Umbilical cord (tissue), 2 donors: ENCODE measurements around the gene SPCS3. TPM values are rescaled to one million over a fixed set of nuclear protein-coding genes. Genes with fewer than 3 reads are reported as not detected.
"Not testable (repeated sequence)": the region's sequence is repeated elsewhere in the genome, so short reads cannot be mapped to it uniquely, and the experiment has no call there.

Experiments used
- DNase-seq: peaks from one replicate; pipeline ENCODE4 v3.0.0-alpha.2; 2015; ENCODE audit warnings: low spot score
- total RNA-seq: library from RNA; depleted of rRNA; stranded (reverse); fragments of >200 nt; gene quantifications from one replicate; pipeline ENCODE4 v1.2.3, GENCODE V29; 2014; ENCODE audit warnings: low replicate concordance; ENCODE audit not compliant: insufficient read depth

The SPCS3 gene
- 123 TPM for total RNA-seq

- peak; percentile 98 for DNase-seq
These were observed at the start of gene SPCS3 for GRCh38 chr4:176319704-176320339. Gene SPCS3 (plus strand): TSS chr4:176319966. CDS start chr4:176320077, 111 bp downstream.

DNA sequence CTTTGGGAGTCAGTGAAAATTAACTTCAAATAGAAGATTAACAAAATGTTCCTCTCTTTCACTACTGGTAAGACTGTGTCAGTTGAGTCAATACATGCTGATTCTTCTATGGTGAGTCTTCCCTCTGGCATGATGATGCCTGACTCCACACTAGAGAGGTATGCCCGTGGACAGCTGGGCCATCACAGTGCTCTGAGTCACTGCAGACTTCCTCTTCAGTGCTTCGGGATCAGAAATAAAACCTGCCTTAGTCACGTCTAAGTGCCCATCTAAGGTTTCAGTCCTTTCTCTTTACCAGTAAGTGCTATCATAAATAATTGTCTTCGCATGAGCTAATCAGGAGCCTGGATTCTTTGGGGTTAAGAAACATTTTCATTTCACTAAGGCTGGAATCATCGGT lies 49.1 kb upstream of the SPCS3 start:
- DNase-seq, result peak; percentile 81

DNA sequence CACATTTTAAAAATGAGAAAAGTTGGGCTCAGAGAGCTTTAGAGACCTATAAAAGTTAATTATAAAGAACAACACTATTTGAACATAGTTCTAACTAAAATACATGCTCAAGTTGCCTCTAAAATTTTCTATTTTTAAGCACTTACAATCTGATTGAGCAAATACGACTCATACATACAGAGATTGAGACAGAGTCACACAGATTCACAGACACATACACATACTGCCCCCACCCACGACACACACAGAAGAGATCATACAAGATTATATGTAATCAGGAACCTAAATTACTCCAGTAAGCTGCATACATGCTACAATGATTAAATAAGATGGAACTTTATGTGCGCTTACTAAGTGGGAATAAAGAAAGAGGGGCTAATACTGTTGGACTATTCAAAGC lies 48.0 kb upstream of the SPCS3 start:
- DNase-seq, result no peak

- DNase-seq, result no peak
These were observed 47.0 kb upstream of the SPCS3 start for GRCh38 chr4:176272799-176273198.

DNA sequence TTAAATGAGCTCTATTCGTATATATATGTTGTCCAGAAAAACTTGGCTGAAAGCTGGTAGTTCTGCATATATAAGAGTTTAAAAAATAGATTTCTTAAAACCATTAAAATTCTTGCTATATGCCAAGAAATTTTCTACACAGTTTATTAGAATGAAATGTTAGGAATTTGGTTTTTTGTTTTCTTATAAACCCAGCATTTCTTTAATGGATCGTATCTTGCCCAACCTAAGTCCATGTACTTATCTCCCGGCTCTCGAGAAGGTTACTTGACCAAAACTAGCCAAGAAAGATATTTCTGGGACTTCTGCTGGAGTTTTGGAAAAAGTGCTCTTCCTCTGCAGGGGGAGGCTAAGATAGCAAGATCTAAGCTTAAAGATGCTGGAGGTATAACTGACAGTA lies 46.0 kb upstream of the SPCS3 start:
- no peak for DNase-seq

- no peak for DNase-seq
These were observed 45.3 kb upstream of the SPCS3 start for GRCh38 chr4:176274441-176274840.

DNA sequence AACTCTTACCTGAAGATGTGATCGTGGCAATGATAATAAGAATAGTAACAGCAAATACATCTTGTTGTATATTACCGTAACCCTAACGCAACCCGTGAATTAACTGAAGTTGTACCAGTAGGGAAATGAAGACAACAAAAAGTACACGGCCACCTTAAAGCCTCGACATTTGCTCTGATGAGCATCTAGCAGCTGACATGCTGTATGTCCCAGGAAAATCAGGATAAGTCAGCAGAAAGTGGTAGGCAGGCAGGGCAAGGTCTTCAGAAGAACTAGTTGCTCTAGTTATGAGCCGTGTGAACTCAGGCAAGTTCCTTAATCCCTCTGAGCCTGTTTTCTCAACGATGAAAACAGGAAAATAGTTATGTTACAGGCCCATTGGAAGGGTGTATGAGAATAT lies 43.1 kb upstream of the SPCS3 start:
- no peak for DNase-seq

DNA sequence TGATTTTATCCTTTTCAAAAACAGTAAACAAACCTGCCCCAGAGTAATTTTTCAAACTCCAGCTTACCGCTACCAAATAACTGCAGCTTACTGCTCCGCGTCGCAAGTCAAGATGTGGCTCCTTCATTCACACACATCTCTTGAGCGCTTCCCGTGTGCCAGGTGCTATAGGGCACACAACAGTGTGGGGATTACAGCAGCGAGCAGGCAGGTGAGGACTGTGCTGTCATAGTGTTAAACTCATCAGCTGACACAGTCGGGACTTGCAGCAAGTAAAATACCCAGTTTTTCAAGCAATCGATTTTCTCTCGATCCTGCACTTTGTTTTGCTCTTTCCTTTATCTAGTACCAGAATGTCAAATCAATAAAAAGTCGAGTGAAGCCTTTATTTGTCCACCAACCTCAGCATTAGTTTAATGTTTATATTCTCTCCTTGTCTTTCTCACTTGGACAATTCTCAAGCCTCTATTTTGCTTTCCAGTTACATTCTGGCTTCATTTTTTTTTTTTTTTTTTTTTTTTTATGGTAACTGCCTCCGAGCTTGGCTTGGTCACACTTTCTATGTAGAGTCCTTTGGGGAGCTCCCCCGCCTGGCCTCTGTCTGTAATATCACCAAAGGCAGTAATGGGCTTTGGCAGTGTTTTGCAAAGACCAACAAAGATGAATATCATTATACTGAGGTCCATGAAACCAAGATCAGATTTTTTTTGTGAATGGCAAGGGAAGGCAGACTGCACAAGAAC lies 42.4 kb upstream of the SPCS3 start:
- DNase-seq, result peak; percentile 64

DNA sequence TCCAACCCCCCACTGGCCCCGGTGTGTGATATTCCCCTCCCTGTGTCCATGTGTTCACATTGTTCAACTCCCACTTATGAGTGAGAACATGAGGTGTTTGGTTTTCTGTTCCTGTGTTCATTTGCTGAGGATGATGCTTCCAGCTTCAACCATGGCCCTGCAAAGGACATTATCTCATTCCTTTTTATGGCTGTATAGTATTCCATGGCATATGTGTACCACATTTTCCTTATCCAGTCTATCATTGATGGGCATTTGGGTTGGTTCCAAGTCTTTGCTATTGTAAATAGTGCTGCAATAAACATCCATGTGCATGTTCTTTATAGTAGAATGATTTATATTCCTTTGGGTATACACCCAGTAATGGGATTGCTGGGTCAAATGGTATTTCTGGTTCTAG lies 40.2 kb upstream of the SPCS3 start:
- DNase-seq, result not testable (repeated sequence)

- no peak for DNase-seq
These were observed 33.0 kb upstream of the SPCS3 start for GRCh38 chr4:176286728-176287127.

- no peak for DNase-seq
These were observed 32.2 kb upstream of the SPCS3 start for GRCh38 chr4:176287546-176287945.

DNA sequence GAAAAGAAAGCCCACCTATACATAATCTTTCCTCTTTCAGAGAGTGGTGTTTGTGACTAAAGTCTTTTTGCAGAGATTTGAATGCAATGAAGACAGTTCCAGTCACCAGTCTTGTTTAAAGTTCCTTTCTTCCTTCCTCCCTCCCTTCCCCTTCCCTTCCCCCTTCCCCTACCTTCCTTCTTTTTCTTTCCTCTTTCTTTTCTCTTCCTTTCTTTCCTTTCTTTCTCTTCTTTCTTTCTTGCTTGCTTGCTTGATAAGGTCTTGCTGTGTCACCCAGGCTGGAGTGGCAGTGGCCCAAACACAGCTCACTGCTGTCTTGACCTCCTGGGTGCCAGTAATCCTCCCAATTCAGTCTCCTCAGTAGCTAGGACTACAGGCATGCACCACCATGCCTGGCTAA lies 31.7 kb upstream of the SPCS3 start:
- no peak for DNase-seq

DNA sequence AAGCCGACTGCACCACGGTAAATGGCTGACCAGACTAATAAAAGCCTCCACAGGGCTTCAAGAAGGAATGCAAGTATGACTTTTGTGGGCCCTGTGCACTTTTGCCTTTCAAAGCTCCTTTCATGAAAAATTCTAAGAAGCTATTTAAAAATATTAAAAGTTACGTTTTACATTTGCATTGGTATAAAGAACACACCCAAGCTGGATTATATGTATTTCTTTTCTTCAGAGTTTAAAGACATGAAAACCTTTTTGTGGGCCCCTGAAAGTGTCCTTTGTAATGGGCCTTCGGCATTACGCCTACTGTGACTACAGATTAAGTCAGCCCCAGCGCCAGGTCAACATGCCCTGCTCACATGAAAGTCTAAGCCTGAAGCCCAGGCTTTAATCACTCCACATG lies 30.2 kb upstream of the SPCS3 start:
- DNase-seq, result no peak

- DNase-seq, result no peak
These were observed 29.2 kb upstream of the SPCS3 start for GRCh38 chr4:176290520-176290919.

GRCh38 chr4:176291748-176292147 lies 28.0 kb upstream of the SPCS3 start:
- no peak for DNase-seq

- DNase-seq, result no peak
These were observed 26.8 kb upstream of the SPCS3 start for GRCh38 chr4:176292920-176293319.

DNA sequence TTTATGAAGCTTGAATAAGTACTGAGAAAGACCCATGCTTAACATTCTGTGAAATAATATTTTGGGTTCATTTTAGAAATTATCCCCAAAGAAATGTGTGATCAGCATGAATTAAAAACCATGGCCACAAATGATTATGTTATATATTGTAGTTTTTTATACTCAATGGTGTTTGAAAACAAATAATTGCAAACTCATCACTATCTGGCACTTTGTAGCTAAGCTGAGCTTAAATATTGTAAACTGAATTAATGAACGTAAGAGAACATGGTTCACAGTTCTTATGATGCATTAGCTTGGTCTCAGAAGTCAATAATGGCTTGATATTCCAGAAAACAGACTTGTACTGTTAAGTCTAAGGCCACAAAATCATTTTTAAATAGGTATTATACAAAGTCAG lies 26.1 kb upstream of the SPCS3 start:
- no peak for DNase-seq

DNA sequence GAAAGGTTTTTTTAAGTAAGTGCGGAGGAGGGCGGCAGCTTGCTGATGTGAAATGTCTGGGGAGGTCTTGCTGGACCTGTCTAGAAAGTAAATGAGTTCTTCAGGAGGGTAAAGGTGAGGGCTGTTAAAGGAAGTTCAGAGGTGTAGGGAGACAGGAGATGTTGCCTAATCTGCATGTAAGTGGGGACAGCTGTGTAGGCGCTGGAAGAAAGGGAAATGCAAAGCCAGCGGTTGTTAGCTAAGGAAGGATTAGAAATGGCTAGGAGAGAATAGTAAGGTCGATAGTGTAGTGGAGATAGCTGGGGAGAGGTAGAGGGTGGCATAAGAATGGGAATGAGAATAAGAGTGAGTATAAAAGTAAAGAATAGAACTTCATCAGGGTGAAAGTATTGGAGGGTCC lies 23.9 kb upstream of the SPCS3 start:
- DNase-seq, result not testable (repeated sequence)

- no peak for DNase-seq
These were observed 21.1 kb upstream of the SPCS3 start for GRCh38 chr4:176298664-176299063.

- DNase-seq, result no peak
These were observed 19.7 kb upstream of the SPCS3 start for GRCh38 chr4:176300036-176300435.

DNA sequence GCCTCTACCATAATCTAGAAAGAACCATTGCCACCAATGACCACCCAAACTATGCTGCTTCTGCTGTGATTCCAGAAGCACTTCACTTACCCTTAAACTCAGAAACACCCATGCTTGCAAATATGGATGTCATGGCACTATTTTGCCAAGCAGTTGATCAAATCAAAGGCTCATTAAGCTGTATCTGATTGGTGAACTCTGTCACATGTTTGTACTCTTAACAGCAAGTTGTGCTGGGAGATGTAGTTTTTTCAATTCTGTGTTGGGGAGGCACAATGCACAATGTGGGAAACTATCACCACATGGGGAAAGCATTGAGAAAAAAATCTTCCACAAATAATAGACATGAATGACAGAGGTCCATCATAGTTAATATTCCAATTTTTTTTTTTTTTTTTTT lies 19.2 kb upstream of the SPCS3 start:
- DNase-seq, result no peak

DNA sequence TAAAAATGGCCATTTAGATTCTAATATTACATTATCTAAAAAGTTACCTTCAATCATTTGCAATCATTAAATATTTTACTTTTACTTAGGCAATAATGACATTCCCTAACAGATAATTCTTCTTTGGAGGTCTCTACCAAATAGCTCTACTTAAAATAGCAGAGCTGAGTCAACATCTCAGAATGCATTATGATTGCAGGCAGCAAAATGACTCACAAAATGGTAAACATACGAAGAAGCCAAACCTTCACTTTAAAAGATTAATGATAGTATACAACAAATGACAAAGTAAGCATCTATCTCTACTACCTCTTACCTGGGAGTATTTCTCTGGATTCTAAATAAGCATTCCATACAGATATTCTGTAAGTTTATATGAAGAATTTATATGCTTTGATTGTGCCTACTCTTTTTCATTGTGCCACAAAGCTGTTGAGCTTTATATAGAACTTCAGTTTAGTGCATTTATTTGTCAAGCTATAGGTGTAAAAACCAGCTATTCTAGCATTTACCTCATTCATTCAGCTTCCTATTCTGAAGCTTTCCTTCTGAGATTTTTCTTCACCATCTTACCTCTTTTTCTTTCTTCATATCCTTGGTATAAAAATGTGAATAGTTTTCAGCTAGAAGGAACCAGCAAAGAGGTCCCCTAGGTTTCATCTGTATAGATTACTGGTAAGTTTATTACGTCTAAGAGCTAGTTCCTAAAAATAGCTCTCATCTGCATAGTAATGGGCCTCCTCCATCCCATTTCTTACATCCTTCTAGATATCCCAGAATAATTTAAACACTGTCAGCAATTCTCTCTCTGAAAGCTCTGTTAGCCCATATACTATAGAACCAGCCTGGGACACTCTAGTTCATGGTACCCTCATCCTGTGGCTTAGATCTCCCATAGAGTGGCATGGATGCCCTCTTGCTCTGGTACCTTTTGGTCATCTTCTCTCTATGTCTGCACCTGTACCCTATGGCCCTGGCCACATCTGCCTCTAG lies 17.2 kb upstream of the SPCS3 start:
- peak; percentile 12 for DNase-seq
